CD4-positive, alpha-beta memory T cell (primary cell): ENCODE measurements around the gene MYH10. TPM values are rescaled to one million over a fixed set of nuclear protein-coding genes. Genes with fewer than 3 reads are reported as not detected.
"Not testable (repeated sequence)": the region's sequence is repeated elsewhere in the genome, so short reads cannot be mapped to it uniquely, and the experiment has no call there.

Source experiments
- CTCF ChIA-PET: fragments of 350-600 bp; sonication (Branson Sonifier 250); formaldehyde crosslinking; loops from one replicate; lab custom pipeline; 2021; ENCODE audit warnings: inconsistent platforms; ENCODE audit not compliant: partially characterized antibody; lab: Charles Lee
- POLR2A ChIA-PET: fragments of 350-600 bp; sonication (Branson Sonifier 250); formaldehyde crosslinking; loops from one replicate; lab custom pipeline; 2021; ENCODE audit not compliant: partially characterized antibody; lab: Charles Lee
- DNase-seq, 5 donors: peaks; one replicate each; pipeline versions ENCODE4 v3.0.0 to v3.0.0-alpha.2; 2020 to 2022; ENCODE audit warnings: mixed read lengths in 1 of 5
- H3K27ac ChIP-seq: one replicate; pipeline ENCODE4 v1.7.0; 2013; ENCODE audit warnings: low read depth, low read length
- H3K27me3 ChIP-seq: 2 replicates; pipeline ENCODE4 v1.7.0; 2013; ENCODE audit warnings: mild to moderate bottlenecking, low read length, moderate library complexity; ENCODE audit not compliant: insufficient read depth
- H3K36me3 ChIP-seq: 2 replicates; pipeline ENCODE4 v1.7.0; 2013; ENCODE audit warnings: mild to moderate bottlenecking, low read length, moderate library complexity; ENCODE audit not compliant: insufficient read depth
- H3K4me1 ChIP-seq: 2 replicates; pipeline ENCODE4 v1.7.0; 2013; ENCODE audit warnings: mild to moderate bottlenecking, low read length, moderate library complexity; ENCODE audit not compliant: insufficient read depth
- H3K4me3 ChIP-seq, 2 donors: one replicate each; pipeline ENCODE4 v1.7.0; 2013; ENCODE audit warnings: low read length in 2 of 2, mild to moderate bottlenecking in 1 of 2
- H3K9me3 ChIP-seq, 2 donors: one replicate each; pipeline ENCODE4 v1.7.0; 2013; ENCODE audit warnings: low read length in 2 of 2, control low read depth in 1 of 2; ENCODE audit not compliant: control insufficient read depth in 1 of 2
- H3K27ac Mint-ChIP-seq, 7 donors: one replicate each; pipeline ENCODE4 v1.8.0; 2020 to 2021; ENCODE audit warnings: mixed read lengths in 7 of 7, mild to moderate bottlenecking in 6 of 7, inconsistent platforms in 3 of 7, moderate library complexity in 3 of 7
- H3K27me3 Mint-ChIP-seq, 2 donors: one replicate each; pipeline ENCODE4 v1.8.0; 2020 to 2021; ENCODE audit warnings: mixed read lengths in 2 of 2
- H3K36me3 Mint-ChIP-seq, 2 donors: one replicate each; pipeline ENCODE4 v1.8.0; 2020 to 2021; ENCODE audit warnings: mixed read lengths in 2 of 2, inconsistent platforms in 1 of 2, mild to moderate bottlenecking in 1 of 2
- H3K4me1 Mint-ChIP-seq, 4 donors: one replicate each; pipeline ENCODE4 v1.8.0; 2020 to 2021; ENCODE audit warnings: mixed read lengths in 4 of 4, mild to moderate bottlenecking in 1 of 4
- H3K4me3 Mint-ChIP-seq, 8 donors: one replicate each; pipeline ENCODE4 v1.8.0; 2020 to 2021; ENCODE audit warnings: mixed read lengths in 8 of 8, mild to moderate bottlenecking in 7 of 8, moderate library complexity in 6 of 8, inconsistent platforms in 3 of 8
- H3K9me3 Mint-ChIP-seq, 8 donors: one replicate each; pipeline ENCODE4 v1.8.0; 2020 to 2021; ENCODE audit warnings: mixed read lengths in 8 of 8, mild to moderate bottlenecking in 5 of 8, inconsistent platforms in 3 of 8, moderate library complexity in 1 of 8
- intact Hi-C: fragments of 100-400 bp; cut with micrococcal nuclease; formaldehyde crosslinking; loops from one replicate; pipeline ENCODE4 v1.15.1; 2023
- polyA plus RNA-seq, 2 donors: library from polyadenylated mRNA; unstranded; fragments of 300-500 nt; fragmentation: Illumina TruSeq; gene quantifications; one replicate each; pipeline ENCODE4 v1.2.3, GENCODE V29; 2021
- total RNA-seq, 2 experiments: library from RNA; stranded (reverse); gene quantifications; one replicate each; pipeline ENCODE4 v1.2.3, GENCODE V29; 2021

MYH10 gene
- total and polyA plus RNA-seq, 4 experiments from 2014 or later: 1.9 to 2.8 (median 2.1) TPM

DNA sequence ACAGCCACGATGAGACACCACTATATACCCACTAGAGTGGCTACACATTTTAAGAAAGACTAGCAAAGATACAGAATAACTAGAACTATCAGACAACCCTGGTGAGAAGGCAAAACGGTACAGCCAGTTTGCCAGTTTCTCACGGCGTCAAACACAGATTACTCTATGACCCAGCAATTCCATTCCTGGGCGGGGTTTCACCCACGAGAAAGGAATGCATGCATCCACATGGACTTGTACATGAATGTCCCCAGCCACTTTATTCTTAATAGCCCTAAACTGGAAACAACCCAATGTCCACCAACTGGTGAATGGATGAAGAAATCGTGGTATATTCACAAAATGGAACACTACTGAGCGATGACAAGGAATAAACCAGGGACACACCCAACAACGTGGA is 74.5 kb downstream of the MYH10 start:
- Histone ChIP-seq H3K4me1 (no peaks in the 10 kb centered on the region), H3K9me3 (no peaks in the 10 kb centered on the region), H3K27ac (no peak overlapping the region), H3K36me3 (no peaks in the 10 kb centered on the region), H3K4me3 (no peak overlapping the region), H3K27me3 (no peaks in the 10 kb centered on the region)
- Mint-ChIP-seq H3K36me3 (no peaks in the 10 kb centered on the region), H3K27me3 (peaks cover 3 to 9% of the 10 kb centered on the region in 2 donors), H3K9me3 (no peaks in the 10 kb centered on the region), H3K4me3 (no peak overlapping the region), H3K27ac (no peak overlapping the region), H3K4me1 (no peaks in the 10 kb centered on the region)
- DNase-seq: no peak
- intact Hi-C loops: no loop called here
- ChIA-PET POLR2A (no interaction called here), CTCF (no interaction called here)

DNA sequence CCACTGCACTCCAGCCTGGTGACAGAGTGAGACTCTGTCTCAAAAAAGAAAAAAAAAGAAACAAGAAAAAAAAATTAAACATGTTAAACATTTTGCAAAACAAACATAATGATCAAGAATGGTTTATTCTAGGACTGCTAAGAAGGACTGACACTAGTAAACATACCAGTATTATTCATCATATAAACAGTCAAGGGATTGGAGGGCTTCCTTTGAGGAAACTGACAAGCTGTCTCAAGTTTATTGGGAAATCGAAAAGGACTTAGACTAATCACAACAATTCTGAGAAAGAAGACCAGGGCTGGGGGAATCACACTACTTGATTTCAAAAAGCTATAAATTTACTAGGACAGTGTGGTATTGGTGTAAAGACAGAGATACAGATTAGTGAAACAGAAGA is 75.5 kb downstream of the MYH10 start:
- Mint-ChIP-seq H3K4me3 (no peak overlapping the region), H3K9me3 (no peaks in the 10 kb centered on the region), H3K36me3 (no peaks in the 10 kb centered on the region), H3K27ac (no peak overlapping the region), H3K4me1 (no peaks in the 10 kb centered on the region), H3K27me3 (peaks cover 3 to 9% of the 10 kb centered on the region in 2 donors)
- no peaks in the 10 kb centered on the region for H3K4me1 ChIP-seq
- H3K4me3 ChIP-seq: no peak overlapping the region
- H3K9me3 ChIP-seq: no peaks in the 10 kb centered on the region
- no peaks in the 10 kb centered on the region for H3K27me3 ChIP-seq
- no peaks in the 10 kb centered on the region for H3K36me3 ChIP-seq
- DNase-seq: no peak
- intact Hi-C loops: no loop called here
- ChIA-PET CTCF (no interaction called here), POLR2A (no interaction called here)
- no peak overlapping the region for H3K27ac ChIP-seq

DNA sequence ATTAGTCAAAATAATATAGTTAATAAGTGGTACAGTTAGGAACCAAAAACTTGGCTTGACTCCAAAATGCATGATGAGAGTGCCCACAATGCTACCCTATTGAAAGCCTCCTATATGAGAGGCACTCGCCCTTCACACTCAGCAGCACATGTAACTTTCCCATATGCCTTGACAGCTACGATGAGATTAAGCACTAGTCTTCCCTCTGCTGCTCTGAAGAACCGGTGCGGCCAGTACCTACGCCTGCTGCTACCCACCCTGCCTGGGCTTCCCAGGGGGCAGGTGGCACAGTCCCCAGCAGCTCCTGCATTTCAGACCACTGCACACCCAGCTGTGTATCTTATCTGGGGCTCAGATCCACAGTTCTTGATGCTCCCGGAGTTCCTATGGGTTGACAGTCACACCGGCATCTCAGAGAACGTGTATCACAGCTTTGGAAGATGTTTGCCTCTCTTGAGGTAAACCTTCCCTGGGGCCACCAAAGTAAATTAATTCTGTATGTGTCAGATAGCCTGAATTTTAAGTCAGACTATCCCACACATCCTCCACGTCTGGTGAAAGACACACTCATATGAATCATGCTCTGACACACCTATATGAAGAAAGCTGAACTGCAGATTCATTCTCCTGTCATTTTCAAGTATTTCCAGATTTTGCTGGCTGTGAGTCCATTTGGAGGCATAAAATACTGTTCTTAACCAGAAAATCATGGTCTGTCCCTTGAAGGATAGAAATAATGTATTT is 77.8 kb downstream of the MYH10 start:
- H3K27me3 Mint-ChIP-seq: peaks cover 3 to 9% of the 10 kb centered on the region in 2 donors
- CTCF ChIA-PET: no interaction called here

DNA sequence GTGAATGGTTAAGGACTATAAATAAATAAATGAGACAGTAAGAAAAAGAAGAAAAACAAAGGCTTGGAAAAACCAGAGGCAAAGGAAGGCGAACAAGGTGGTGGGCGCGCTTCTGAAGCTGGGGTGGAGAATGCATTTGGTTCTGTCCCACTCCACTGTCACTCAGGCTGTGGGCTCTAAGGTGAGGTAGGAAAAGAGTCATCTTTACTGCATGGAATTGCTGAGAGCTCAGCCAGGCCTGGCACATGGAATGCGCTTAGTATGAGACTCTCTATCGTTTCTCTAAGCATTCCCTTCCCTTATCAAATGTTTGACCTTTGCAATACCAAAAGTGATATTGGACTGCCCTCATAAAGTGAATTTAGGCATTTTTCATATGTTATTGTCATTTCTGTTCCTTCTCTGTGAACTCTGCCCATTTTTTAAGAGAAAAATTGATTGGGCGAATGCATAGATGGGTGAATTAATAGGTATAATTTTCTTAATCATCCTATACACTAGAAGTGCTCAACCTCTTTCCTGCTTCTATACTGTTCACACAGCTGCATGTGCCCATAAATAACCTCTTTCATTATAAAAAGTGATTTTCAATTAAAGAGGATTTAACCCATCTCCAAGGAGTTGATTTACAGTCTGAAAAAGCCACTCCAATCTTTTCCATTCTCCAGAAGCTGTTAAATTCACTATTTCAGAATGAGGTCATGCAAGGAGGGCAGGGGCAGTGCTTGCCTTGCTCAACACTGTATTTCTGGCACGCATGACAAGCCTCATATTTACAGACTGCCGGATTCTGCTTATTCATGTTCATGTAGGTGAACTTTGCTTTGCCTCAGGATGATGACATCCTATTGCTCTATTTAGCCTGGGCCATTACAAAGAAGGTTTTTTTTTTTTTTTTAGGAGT is 87.7 kb downstream of the MYH10 start:
- no peaks in the 10 kb centered on the region for H3K36me3 ChIP-seq
- Mint-ChIP-seq H3K9me3 (peaks cover 0 to 2% (median 0%) of the 10 kb centered on the region in 8 donors), H3K4me3 (no peak overlapping the region), H3K27me3 (no peaks in the 10 kb centered on the region), H3K27ac (no peak overlapping the region), H3K36me3 (no peaks in the 10 kb centered on the region), H3K4me1 (no peaks in the 10 kb centered on the region)
- no peak overlapping the region for H3K4me3 ChIP-seq
- no peak for DNase-seq
- H3K9me3 ChIP-seq: no peaks in the 10 kb centered on the region
- H3K27ac ChIP-seq: no peak overlapping the region
- intact Hi-C loops: no loop called here
- H3K4me1 ChIP-seq: no peaks in the 10 kb centered on the region
- ChIA-PET CTCF (no interaction called here), POLR2A (no interaction called here)
- H3K27me3 ChIP-seq: no peaks in the 10 kb centered on the region

More for the DNA sequence above, 77.8 kb downstream of the MYH10 start:
- no peak overlapping the region for H3K4me3 ChIP-seq
- H3K9me3 ChIP-seq: no peaks in the 10 kb centered on the region
- Mint-ChIP-seq H3K4me1 (no peaks in the 10 kb centered on the region), H3K4me3 (no peak overlapping the region), H3K36me3 (no peaks in the 10 kb centered on the region), H3K27ac (no peak overlapping the region), H3K9me3 (no peaks in the 10 kb centered on the region)
- H3K27ac ChIP-seq: no peak overlapping the region
- no peak for DNase-seq
- POLR2A ChIA-PET: no interaction called here
- intact Hi-C loops: no loop called here
- H3K4me1 ChIP-seq: no peaks in the 10 kb centered on the region
- H3K36me3 ChIP-seq: no peaks in the 10 kb centered on the region
- H3K27me3 ChIP-seq: no peaks in the 10 kb centered on the region

DNA sequence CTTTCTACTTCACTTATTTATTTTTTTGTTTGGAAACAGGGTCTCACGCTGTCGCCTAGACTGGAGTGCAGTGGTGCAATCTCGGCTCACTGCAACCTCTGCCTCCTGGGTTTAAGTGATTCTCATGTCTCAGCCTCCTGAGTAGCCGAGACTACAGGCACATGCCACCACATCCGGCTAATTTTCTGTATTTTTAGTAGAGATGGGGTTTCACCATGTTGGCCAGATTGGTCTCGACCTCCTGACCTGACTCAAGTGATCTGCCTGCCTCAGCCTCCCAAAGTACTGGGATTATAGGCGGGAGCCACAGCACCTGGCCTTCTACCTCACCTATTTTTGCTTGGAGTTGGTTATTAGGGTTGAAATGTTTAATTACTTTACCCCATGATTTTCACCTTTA is 90.5 kb downstream of the MYH10 start:
- H3K4me1 ChIP-seq, POLR2A ChIA-PET, H3K4me3 Mint-ChIP-seq, H3K36me3 ChIP-seq, H3K27me3 Mint-ChIP-seq, DNase-seq, H3K9me3 Mint-ChIP-seq, H3K4me3 ChIP-seq, CTCF ChIA-PET, H3K27ac ChIP-seq, H3K27ac Mint-ChIP-seq, intact Hi-C loops, H3K36me3 Mint-ChIP-seq, H3K4me1 Mint-ChIP-seq, H3K9me3 ChIP-seq, H3K27me3 ChIP-seq: not testable (repeated sequence)

DNA sequence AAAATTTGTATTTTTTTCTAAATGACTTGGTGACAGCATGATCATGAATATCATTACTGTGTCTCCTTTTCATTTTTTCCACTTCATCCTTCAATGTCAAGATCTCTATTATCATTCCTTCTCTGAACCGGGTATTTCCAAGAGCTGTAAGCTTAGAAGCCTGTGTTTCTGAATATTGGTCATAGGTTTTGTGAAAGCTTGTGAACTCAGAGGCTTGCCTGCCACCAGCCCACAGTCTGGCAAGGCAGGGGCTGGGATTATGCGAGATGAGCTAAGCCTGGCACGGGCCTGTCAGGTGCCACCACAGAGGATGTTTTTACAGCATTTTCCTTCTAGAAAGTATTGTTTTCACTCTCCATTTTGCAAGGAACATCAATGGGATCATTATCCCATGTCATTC is 92.8 kb downstream of the MYH10 start:
- Histone ChIP-seq H3K27ac (no peak overlapping the region), H3K4me3 (no peak overlapping the region), H3K36me3 (no peaks in the 10 kb centered on the region), H3K27me3 (no peaks in the 10 kb centered on the region), H3K9me3 (no peaks in the 10 kb centered on the region), H3K4me1 (no peaks in the 10 kb centered on the region)
- intact Hi-C loops: no loop called here
- no peak overlapping the region for H3K27ac Mint-ChIP-seq
- H3K4me3 Mint-ChIP-seq: no peak overlapping the region
- no peaks in the 10 kb centered on the region for H3K27me3 Mint-ChIP-seq
- DNase-seq: no peak
- H3K4me1 Mint-ChIP-seq: no peaks in the 10 kb centered on the region
- H3K36me3 Mint-ChIP-seq: no peaks in the 10 kb centered on the region
- ChIA-PET CTCF (no interaction called here), POLR2A (no interaction called here)
- H3K9me3 Mint-ChIP-seq: no peaks in the 10 kb centered on the region

DNA sequence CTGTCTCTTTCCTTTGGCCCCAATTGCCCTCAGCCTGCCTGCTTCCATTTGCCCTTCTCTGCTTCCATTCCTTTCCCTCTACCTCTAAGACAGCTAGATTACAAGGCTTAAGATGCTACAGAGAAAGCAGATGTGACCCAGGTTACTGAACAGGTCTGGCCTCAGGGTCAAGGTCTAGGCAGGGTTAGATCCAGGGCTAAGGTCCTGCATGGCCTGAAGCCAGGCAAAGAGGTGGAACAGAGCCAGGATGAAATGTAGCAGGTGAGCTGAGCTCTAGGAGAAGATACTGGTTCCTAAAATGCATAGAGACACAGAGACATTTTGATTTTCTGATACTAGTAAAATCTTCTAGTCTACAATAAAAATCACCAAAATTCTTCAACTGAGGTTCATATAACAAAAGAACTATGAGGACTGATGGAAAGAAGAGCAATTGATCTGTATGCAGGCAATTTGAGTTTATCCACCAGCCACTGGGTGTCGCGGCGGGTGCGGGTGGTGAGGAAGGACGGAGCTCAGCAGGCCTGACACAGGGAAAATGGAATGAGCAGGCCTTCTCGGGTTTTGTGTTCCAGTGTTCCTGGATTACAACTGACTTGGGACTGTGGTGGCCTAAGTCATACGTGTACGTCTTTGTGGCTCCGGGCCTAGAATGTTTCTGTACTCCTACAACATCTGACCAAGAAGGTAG is 95.9 kb downstream of the MYH10 start:
- intact Hi-C loops: no loop called here
- no peak for DNase-seq
- Histone ChIP-seq H3K36me3 (no peaks in the 10 kb centered on the region), H3K27me3 (no peaks in the 10 kb centered on the region), H3K4me3 (no peak overlapping the region), H3K27ac (no peak overlapping the region), H3K9me3 (no peaks in the 10 kb centered on the region), H3K4me1 (no peaks in the 10 kb centered on the region)
- ChIA-PET POLR2A (no interaction called here), CTCF (interaction anchor here (1.8 kb wide), 1 partner anchor 464 kb away, joined by 5 read pairs; no protein-coding TSS in a partner anchor)
- no peaks in the 10 kb centered on the region for H3K36me3 Mint-ChIP-seq
- H3K27ac Mint-ChIP-seq: no peak overlapping the region
- H3K27me3 Mint-ChIP-seq: no peaks in the 10 kb centered on the region
- H3K4me3 Mint-ChIP-seq: no peak overlapping the region
- no peaks in the 10 kb centered on the region for H3K4me1 Mint-ChIP-seq
- no peaks in the 10 kb centered on the region for H3K9me3 Mint-ChIP-seq
